ENCODE measurements around the gene LINGO4. TPM values are rescaled to one million over a fixed set of nuclear protein-coding genes. Genes with fewer than 3 reads are reported as not detected.
A peak's percentile ranks its signal among the peaks of the same experiment; 100 is the strongest.

The LINGO4 gene, protein sequence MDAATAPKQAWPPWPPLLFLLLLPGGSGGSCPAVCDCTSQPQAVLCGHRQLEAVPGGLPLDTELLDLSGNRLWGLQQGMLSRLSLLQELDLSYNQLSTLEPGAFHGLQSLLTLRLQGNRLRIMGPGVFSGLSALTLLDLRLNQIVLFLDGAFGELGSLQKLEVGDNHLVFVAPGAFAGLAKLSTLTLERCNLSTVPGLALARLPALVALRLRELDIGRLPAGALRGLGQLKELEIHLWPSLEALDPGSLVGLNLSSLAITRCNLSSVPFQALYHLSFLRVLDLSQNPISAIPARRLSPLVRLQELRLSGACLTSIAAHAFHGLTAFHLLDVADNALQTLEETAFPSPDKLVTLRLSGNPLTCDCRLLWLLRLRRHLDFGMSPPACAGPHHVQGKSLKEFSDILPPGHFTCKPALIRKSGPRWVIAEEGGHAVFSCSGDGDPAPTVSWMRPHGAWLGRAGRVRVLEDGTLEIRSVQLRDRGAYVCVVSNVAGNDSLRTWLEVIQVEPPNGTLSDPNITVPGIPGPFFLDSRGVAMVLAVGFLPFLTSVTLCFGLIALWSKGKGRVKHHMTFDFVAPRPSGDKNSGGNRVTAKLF
- polyA plus RNA-seq, result not detected

DNA sequence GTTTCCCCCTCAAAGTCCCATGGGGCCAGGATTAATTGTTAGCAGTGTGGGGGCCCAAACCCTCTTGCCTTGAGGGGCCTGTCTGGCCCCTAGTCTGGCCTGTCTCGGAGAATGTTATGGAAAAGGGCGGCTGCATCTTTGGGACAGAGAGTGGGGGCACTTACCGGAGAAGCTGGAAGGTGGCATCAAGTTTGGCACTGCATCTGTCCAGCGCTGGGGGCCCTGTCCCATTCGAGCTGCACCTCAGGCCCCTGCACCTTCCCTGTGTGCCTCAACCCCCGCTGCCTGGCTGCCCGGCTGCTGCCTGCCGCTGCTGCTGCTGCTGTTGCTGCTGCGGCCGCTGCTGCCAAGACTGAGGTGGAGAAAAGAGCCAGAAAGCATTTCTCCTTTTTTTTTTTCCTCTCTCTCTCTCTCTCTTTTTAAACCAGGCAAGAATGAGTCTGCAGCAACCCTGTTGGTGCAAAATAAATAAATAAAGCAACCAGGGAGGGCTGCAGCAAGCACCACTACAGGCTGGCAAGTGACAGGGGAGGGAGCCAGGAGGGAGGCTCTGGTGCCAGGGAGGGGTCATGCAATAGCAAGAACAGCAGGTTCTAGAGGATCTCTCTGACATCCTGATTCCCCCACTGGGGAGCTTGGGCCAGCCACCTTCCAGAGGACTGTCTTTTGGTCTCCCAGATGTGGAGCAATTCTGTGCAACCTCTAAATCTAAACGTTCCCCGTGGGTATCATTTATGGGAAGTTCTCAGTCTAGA lies at the start of gene LINGO4:
Gene LINGO4, minus strand, starts transcription at position 354 of the 755 bp plus-strand sequence. CDS start 2,715 bp downstream, outside the sequence.
- H3K9me3 Mint-ChIP-seq, result no peaks in the 10 kb centered on the region
- H3K4me3 Mint-ChIP-seq, result peak within 1 kb of the TSS in 1 of 4 donors; percentile 58
- H3K4me1 Mint-ChIP-seq, result peaks cover 10 to 14% (median 14%) of the 10 kb centered on the region in 3 donors
- peak within 1 kb of the TSS in 1 of 3 donors; percentile 29 for H3K27ac Mint-ChIP-seq
- no peaks in the 10 kb centered on the region for H3K36me3 Mint-ChIP-seq
- peaks cover 9% of the 10 kb centered on the region for H3K27me3 Mint-ChIP-seq

DNA sequence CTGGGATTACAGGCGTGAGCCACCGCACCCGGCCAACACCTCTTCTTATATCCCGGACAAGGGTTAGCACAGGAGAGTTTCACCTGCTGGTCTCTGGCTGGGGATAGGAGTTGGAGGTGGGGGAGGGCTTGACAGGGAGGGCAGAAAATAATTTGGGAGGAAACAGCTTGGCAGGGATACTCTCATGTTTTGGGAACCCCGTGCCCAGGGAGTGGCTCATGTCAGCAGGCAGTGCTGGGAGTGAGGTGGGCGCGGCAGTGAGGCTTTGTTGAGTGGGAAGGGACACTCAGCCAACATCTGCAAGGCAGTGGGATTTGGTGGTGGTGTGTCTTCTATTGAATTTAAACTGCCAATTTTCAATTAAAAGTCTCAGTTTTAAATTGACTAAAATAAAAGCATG lies 49.4 kb upstream of the LINGO4 start:
- H3K36me3 Mint-ChIP-seq, result peaks cover 3% of the 10 kb centered on the region
- no peak overlapping the region for H3K27ac Mint-ChIP-seq
- H3K27me3 Mint-ChIP-seq, result peaks cover 1% of the 10 kb centered on the region
- H3K4me3 Mint-ChIP-seq, result no peak overlapping the region
- no peaks in the 10 kb centered on the region for H3K9me3 Mint-ChIP-seq
- peaks cover 0 to 1% (median 0%) of the 10 kb centered on the region in 3 donors for H3K4me1 Mint-ChIP-seq

DNA sequence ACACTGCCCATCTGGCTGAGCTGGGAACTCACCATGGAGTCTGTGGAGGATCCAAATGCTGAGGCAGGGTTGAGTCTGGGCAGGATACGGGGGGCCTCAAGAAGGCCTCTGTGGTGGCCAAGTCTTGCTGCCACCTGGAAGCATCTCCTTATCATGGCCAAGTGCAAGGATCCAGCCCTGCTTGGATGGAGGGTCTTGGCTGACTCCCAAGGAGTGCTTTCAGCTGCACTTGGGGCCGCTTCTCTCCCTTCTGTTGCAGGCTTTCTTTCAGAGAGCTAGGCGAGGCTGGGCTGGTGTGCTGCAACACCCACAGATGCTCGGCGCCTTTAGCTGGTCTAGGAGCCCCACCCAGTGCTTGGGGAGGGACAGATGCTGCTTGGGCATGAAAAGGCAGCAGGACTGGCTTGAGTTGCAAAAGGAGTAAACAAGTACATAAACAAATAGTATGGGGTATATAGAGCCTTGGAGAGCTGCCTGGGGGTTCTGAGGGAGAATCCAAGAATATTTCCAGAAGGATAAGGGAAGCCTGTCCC lies 48.3 kb upstream of the LINGO4 start, which contains the start of gene THEM5:
Gene THEM5, minus strand, starts transcription at position 302 of the 533 bp plus-strand sequence. Its CDS starts 147 bp downstream, at position 155.
- Mint-ChIP-seq H3K27me3 (peaks cover 1% of the 10 kb centered on the region), H3K4me1 (peaks cover 0 to 2% (median 0%) of the 10 kb centered on the region in 3 donors), H3K9me3 (no peaks in the 10 kb centered on the region), H3K36me3 (peaks cover 5% of the 10 kb centered on the region), H3K4me3 (no peak within 1 kb of the TSS), H3K27ac (no peak within 1 kb of the TSS)

DNA sequence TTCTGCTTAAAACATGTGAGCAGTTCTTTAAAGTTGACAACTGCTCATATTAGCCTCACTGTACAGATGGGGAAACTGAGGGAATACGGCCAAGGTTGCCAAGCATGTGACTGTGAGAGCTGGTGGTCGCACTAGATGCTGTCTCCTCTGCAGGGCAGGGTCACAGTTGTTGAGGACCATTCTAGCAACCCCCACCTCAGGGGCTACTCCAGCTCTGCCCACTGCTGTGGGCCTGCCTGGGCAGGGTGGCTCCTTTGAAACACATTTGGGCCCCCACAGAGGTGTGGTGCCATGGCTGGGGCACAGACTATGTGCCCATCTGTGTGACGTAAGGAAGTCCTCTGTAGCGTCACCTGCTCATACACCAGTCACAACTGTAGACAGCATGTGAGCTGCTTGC lies 47.5 kb upstream of the LINGO4 start:
- Mint-ChIP-seq H3K9me3 (no peaks in the 10 kb centered on the region), H3K27me3 (peaks cover 1% of the 10 kb centered on the region), H3K27ac (no peak overlapping the region), H3K36me3 (peaks cover 5% of the 10 kb centered on the region), H3K4me1 (peaks cover 0 to 2% (median 0%) of the 10 kb centered on the region in 3 donors), H3K4me3 (no peak overlapping the region)

DNA sequence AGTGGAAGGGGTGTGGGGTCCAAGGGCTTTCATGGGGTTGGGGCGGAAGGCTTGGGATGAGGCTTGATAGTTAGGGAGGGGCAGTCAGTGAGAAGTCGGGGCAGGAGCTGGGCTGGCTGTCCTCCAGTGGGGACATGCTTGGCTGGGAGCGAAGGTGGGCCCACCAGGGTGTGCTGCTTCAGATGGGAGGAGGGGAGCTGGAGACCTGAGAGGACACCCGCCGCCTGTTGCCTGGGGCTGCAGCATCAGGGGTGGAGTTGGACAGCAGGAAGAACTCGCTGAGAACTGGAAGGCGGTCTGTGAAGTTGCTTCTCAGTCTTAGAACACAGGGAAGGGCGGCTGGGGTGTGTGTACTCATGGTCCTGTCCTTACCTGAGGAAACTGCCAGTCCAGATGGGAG lies 46.7 kb upstream of the LINGO4 start:
- peaks cover 5% of the 10 kb centered on the region for H3K36me3 Mint-ChIP-seq
- no peak overlapping the region for H3K27ac Mint-ChIP-seq

DNA sequence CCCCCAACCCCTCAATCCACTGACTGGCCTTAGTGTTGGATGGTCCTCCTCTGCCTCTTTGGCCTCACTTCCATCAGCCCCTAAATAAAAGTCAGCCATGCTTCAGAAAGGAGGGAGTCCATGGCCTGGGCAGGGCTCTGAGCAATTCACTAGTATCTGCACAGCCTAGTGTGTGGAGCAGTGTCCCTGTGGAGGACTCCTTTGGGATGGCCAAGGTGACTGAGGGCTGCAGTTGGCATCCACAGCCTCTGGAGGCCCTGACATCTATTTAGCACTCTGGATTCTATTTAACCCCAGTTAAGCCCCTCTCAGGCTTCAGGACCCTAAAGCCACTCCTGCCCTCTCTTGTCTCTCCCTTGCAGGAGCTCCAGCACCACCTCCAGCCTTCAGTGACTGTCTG lies 44.7 kb upstream of the LINGO4 start:
- no peaks in the 10 kb centered on the region for H3K9me3 Mint-ChIP-seq
- H3K36me3 Mint-ChIP-seq, result peaks cover 5% of the 10 kb centered on the region
- no peak overlapping the region for H3K4me3 Mint-ChIP-seq
- no peak overlapping the region for H3K27ac Mint-ChIP-seq
- peaks cover under 1 to 5% (median 2%) of the 10 kb centered on the region in 3 donors for H3K4me1 Mint-ChIP-seq
- H3K27me3 Mint-ChIP-seq, result peaks cover 2% of the 10 kb centered on the region

More for the DNA sequence above, 46.7 kb upstream of the LINGO4 start:
- Mint-ChIP-seq H3K4me1 (peaks cover 0 to 2% (median 0%) of the 10 kb centered on the region in 3 donors), H3K4me3 (no peak overlapping the region), H3K27me3 (peaks cover 1% of the 10 kb centered on the region), H3K9me3 (no peaks in the 10 kb centered on the region)

DNA sequence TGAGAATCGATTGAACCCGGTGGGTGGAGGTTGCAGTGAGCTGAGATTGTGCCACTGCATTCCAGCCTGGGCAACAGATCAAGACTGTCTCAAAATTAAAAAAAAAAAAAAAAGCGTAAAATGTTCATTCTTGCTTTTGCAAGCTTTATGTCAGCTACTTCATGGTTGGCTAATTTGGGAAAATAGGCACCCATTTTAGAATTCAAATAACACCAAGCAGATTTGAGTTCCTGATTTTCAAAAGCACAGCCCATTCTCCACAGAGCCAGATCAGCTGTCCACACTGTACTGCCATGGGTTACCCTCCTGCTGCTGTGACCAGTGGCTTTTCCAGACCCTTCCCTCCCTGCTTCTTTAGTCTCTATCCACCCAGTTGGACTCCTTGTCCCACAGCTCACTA lies 43.9 kb upstream of the LINGO4 start:
- Mint-ChIP-seq H3K4me1 (peaks cover 4 to 7% (median 4%) of the 10 kb centered on the region in 3 donors), H3K4me3 (no peak overlapping the region), H3K27me3 (peaks cover 2% of the 10 kb centered on the region), H3K36me3 (peaks cover 5% of the 10 kb centered on the region), H3K9me3 (no peaks in the 10 kb centered on the region), H3K27ac (no peak overlapping the region)

DNA sequence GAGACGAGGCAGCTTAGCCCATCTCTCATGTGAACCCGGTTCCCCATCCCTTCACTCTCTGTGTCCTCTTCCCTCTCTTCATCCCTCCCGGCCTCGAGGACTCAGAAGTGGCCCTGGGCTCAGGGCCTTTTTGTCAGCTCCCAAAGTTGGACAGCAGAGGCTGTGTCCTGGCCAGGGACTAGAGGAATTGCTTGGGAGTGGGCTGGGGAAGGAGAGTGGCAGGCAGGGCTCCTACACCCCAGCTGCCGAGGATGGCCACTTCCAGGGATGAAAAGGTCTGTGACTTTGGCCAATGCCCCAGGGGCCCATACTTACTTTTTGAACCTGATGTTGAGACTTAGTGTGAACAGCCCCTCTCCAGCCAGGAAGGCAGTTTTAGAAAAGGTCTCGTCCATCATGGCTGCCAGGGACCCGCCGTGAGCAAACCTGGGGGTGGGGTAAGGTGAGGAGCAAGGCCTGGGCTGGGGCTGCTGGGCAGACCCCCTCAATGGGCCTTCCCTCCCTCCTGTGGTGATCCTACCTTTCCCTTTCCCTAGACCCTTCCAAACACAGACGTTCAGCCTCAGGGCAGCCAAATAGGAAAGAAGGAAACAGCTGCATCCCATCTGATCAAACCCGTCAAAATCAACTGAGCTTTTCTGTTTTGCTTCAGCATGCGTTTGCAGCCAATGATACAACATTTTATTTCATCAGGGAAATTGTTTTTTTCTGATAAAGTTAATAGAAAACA lies 42.8 kb upstream of the LINGO4 start:
- Mint-ChIP-seq H3K9me3 (peaks cover 0 to 3% (median 0%) of the 10 kb centered on the region in 3 donors), H3K4me3 (no peak overlapping the region), H3K36me3 (peaks cover 5% of the 10 kb centered on the region)

DNA sequence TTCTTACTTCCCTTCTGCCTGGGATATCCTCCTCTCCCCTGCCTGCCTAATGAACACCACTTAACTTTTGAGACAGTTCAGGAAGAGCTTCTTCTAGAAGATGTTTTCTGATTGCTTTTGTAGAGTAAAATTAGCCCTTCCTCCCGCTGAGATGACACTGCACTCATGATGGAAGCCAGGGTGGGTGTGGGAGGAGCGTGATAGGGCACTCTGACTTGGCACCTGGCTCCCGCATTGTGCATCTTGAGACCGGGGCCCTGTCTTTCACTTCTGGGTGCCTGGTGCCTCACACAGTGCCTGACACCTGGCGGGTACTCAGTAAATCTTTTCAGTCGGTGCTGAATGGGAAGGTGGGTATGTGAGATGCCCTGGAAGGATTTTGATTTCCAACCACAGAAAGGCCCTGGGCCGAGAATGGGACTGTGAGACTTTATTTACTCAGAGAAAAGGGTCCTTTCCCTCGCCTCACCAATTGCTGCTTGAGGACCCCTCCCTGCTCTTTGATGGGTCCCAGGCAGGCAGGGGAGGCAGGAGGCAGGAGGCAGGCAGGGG lies 41.5 kb upstream of the LINGO4 start:
- Mint-ChIP-seq H3K36me3 (peaks cover 5% of the 10 kb centered on the region), H3K4me1 (peaks cover 10 to 16% (median 11%) of the 10 kb centered on the region in 3 donors), H3K27ac (peak overlapping the region in 1 of 3 donors; percentile 53), H3K27me3 (peaks cover 2% of the 10 kb centered on the region), H3K9me3 (peaks cover 0 to 3% (median 0%) of the 10 kb centered on the region in 3 donors), H3K4me3 (no peak overlapping the region)

More for the DNA sequence above, 42.8 kb upstream of the LINGO4 start:
- H3K4me1 Mint-ChIP-seq, result peaks cover 10 to 14% (median 11%) of the 10 kb centered on the region in 3 donors
- H3K27ac Mint-ChIP-seq, result no peak overlapping the region
- peaks cover 2% of the 10 kb centered on the region for H3K27me3 Mint-ChIP-seq

DNA sequence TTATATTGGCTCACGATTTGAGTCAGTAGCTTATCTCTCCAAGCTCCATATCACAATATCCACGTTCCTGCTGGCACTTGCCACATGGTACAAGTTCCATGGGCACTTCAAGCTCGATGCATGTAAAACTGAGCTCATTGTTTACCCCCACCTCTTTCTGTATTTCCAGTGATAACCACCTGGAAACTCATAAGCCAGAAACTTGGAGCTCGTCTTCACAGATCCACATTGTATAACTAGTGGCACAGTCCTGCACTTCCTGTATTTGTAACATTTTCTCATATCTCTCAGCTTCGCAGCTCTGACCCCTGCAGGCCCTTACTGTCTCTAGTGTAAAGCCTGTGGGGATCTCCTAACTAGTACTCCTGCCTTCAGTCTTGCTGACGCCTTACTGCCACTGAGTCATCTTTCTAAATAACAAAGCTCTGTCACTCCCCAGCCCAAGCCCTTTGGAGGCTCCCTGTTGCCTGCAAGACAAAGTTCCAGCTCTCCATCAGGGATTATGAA lies 40.9 kb upstream of the LINGO4 start:
- Mint-ChIP-seq H3K27ac (no peak overlapping the region), H3K9me3 (peaks cover 0 to 3% (median 0%) of the 10 kb centered on the region in 3 donors), H3K27me3 (peaks cover 2% of the 10 kb centered on the region), H3K4me3 (no peak overlapping the region), H3K36me3 (peaks cover 5% of the 10 kb centered on the region), H3K4me1 (peaks cover 10 to 16% (median 11%) of the 10 kb centered on the region in 3 donors)

DNA sequence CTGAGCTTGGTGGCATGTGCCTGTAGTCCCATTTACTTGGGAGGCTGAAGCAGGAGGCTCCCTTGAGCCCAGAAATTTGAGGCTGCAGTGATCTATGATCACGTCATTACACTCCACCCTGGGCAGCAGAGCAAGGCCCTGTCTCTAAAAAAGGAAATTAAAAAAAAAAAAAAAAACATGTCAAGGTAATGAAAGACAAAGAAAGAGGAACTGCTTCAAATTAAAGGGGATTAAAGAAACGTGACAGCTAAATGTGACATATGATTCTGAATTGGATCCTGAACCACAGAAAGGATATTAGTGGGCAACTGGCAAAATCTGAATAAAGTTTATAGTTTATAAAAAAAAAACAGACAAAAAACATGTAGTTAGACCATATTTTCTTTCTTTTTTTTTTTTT lies 38.2 kb upstream of the LINGO4 start:
- Mint-ChIP-seq H3K27ac (peak overlapping the region; percentile 17 to 52 (median 42)), H3K4me3 (peak overlapping the region in 2 of 4 donors; percentile 62 to 68), H3K27me3 (peaks cover 1% of the 10 kb centered on the region), H3K36me3 (no peaks in the 10 kb centered on the region), H3K9me3 (peaks cover 0 to 3% (median 0%) of the 10 kb centered on the region in 3 donors), H3K4me1 (peaks cover 10 to 15% (median 13%) of the 10 kb centered on the region in 3 donors)

DNA sequence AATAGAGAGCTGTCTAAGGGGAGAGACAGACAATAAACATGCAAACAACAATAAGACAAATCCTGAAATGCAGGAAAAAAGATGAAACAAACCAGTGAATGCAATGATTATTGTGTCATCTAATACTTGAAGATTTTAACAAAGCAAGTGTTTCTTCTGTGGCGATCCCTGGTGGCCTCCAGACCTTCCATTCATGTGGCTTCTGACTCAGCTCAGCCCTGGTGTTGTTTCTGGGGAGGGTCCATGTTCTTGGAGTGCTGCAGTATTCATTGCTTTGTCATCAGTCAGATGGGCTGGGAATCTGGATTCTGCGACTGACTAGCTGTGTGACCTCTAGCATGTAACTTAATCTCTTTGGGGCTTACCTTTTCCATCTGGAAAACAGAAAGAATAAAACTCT lies 35.9 kb upstream of the LINGO4 start:
- H3K4me3 Mint-ChIP-seq, result peak overlapping the region in 1 of 4 donors; percentile 82
- H3K27ac Mint-ChIP-seq, result no peak overlapping the region
- no peaks in the 10 kb centered on the region for H3K36me3 Mint-ChIP-seq
- H3K4me1 Mint-ChIP-seq, result peaks cover 18 to 22% (median 20%) of the 10 kb centered on the region in 3 donors
- H3K27me3 Mint-ChIP-seq, result peaks cover 11% of the 10 kb centered on the region
- H3K9me3 Mint-ChIP-seq, result peaks cover 0 to 3% (median 0%) of the 10 kb centered on the region in 3 donors

DNA sequence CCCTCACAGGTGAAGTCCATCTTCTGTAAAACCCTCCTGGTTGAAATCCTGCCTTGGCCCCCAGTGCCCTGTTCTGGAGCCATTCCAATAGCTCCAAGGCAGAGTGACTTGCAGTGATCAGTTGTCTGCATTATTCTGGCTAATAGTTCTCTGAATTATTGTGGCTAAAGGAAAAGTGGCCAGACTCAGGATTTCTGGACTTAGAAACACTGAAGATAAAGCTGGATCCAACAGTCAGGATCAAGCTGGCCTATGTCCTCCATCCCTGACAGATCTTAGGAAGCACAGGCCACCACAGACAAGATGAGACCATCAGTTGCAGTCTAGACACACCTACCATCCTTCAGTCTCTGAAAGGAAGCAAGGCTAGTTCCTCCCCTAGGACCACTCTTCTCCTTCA lies 35.2 kb upstream of the LINGO4 start:
- H3K4me3 Mint-ChIP-seq, result peak overlapping the region; percentile 76 to 89 (median 80)
- no peaks in the 10 kb centered on the region for H3K36me3 Mint-ChIP-seq
- H3K4me1 Mint-ChIP-seq, result peaks cover 18 to 22% (median 20%) of the 10 kb centered on the region in 3 donors
- H3K27ac Mint-ChIP-seq, result peak overlapping the region in 1 of 3 donors; percentile 52
- peaks cover 0 to 3% (median 0%) of the 10 kb centered on the region in 3 donors for H3K9me3 Mint-ChIP-seq
- H3K27me3 Mint-ChIP-seq, result peaks cover 11% of the 10 kb centered on the region
